NCI-H510A (cell line): ENCODE results near the gene GTPBP6.

Experiments used
- DNase-seq: peaks from one replicate; lab custom pipeline; 2025; lab: John Stamatoyannopoulos, UW

GTPBP6 gene, protein sequence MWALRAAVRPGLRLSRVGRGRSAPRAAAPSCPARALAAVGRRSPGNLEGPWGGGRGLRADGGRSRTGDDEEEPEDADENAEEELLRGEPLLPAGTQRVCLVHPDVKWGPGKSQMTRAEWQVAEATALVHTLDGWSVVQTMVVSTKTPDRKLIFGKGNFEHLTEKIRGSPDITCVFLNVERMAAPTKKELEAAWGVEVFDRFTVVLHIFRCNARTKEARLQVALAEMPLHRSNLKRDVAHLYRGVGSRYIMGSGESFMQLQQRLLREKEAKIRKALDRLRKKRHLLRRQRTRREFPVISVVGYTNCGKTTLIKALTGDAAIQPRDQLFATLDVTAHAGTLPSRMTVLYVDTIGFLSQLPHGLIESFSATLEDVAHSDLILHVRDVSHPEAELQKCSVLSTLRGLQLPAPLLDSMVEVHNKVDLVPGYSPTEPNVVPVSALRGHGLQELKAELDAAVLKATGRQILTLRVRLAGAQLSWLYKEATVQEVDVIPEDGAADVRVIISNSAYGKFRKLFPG

DNA sequence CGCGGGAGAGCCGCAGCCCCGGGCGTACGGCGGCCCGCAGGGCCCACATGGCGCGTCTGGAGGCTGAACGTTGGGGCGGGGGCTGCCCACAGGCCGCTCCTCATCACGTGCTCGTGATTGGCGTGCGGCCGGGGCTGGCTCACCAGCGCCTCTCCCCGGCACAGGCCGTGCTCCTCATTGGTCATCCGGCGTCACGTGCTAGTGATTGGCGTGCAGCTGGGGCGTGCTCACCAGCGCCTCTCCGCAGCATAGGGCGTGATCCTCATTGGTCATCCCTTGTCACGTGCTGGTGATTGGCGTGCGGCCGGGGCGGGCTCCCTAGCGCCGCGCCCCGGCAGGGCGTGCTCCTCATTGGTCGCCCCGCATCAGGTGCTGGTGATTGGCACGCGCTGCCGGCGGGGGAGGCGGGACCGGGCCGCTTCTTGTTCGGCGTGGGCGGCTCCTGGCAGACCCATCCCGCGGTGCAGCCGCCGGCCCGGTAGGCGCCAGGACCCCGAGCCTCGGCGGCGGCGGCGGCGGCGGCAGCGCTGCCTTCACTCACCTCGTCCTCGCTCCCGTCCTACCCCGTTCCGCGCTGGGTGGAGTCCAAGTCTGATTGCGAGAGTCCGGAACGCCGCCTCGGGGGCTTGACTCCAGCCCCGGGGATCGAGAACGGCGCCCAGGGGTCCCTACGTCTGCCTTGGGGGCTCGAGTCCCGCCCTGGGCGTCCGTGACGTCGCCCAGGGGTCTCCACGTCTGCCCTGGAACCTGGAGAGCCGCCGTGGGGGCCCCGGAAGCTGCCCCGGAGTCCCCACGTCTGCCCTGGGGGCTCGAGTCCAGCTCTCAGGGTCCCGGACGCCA, at the start of gene GTPBP6:
Gene GTPBP6, minus strand, starts transcription at position 58 of the 840 bp plus-strand sequence. Its CDS starts 9 bp downstream, at position 49.
- no peak for DNase-seq

DNA sequence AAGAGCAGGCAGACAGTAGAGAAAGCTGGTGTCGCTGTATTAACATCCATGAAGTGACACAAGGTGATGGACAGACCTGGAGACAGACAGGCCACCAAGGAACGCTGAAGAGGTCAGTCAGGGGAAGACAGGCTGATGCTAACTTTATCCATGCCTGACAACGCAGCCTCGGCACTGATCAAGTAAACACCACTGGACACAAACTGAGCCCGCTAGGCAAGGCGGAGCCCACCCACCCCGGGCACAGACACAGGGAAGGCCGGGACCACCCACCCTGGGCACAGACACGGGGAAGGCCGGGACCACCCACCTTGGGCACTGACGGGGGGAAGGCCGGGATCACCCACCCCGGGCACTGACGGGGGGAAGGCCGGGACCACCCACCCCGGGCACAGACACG, 49.3 kb upstream of the GTPBP6 start:
- DNase-seq = no peak

DNA sequence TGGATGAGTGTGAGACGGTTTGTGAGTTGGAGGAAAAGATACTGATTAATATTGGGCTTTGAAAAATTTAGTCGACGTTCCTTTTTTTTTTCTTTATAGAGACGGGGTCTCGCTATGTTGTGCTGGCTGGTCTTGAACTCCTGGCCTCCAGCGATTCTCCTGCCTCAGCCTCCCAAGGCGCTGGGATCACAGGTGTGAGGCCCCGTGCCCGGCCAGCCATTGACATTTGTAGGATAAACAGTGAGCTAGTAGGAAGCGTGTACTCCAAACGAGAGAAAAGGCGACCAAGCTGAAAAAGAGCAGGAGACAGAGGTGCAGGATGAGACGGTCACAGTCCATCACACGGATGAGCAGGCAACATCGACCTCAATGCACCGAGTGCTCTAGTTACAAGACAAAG, 48.8 kb upstream of the GTPBP6 start:
- no peak for DNase-seq

DNA sequence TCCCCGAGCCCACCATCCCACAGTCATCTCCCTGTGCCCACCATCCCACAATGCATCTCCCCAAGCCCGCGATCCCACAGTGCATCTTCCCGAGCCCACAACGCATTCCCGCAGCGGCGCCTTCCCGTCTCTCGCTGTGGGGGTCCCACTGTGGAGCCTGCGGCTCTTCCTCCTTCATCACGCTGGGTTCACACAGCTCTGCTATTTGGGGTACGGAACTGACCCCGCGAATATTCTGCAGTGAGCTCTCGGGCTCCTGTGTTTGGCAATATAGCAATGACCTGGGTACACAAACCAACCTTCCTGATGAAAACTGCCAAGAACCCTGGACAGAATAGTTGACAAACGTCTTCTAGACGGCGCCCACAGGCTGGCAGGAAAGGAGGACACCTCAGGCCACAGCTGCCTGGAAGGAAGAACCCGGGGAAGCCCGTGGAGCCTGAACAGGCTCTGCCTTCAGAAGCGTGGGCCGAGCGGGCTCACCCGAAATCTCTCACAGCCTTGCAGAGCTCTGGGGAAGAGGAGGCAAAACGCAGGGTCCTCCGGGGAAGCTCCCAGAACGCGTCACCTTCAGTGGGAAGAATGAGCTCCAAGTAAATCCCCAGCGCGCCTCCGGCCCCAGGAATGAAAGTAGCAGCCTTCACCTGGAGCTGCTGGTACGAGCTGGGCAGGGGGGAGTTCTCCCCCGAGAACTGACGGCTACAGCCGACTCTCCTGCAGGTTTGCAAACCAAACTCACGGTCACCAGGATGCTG, 45.2 kb upstream of the GTPBP6 start:
- no peak for DNase-seq

DNA sequence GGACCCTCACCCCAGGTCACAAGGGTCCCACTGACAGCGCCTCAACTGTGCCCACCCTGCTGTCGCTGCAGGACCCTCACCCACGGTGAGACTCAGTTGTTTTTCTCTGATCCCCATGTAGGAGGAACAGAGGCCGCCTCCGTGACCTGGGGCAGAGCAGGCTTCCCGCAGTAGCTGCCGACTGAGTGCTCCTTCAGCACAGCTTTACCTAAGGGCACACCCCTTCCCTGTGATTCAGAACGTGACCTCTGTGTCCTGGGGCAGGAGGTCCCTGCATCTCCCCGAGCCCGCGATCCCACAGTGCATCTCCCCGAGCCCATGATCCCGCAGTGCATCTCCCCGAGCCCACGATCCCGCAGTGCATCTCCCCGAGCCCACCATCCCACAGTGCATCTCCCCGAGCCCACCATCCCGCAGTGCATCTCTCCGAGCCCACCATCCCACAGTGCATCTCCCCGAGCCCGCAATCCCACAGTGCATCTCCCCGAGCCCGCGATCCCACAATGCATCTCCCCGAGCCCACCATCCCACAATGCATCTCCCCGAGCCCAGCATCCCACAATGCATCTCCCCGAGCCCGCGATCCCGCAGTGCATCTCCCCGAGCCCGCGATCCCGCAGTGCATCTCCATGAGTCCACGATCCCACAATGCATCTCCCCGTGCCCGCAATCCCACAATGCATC, 44.5 kb upstream of the GTPBP6 start:
- no peak for DNase-seq

DNA sequence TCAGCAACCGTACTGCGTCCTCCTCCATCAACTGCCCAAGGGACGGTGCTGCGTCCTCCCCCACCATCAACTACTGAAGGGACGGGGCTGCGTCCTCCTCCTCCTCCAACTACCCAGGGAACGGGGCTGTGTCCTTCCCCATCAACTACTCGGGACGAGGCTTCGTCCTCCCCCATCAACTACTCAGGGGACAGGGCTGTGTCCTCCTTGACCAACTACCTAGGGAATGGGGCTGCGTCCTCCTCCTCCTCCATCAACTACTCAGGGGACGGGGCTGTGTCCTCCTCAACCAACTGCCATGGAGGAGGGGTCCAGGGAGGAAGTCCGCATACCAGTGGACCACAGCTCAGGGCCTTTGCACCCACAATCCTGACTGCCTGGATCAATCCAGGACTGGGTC, 43.8 kb upstream of the GTPBP6 start:
- no peak for DNase-seq

DNA sequence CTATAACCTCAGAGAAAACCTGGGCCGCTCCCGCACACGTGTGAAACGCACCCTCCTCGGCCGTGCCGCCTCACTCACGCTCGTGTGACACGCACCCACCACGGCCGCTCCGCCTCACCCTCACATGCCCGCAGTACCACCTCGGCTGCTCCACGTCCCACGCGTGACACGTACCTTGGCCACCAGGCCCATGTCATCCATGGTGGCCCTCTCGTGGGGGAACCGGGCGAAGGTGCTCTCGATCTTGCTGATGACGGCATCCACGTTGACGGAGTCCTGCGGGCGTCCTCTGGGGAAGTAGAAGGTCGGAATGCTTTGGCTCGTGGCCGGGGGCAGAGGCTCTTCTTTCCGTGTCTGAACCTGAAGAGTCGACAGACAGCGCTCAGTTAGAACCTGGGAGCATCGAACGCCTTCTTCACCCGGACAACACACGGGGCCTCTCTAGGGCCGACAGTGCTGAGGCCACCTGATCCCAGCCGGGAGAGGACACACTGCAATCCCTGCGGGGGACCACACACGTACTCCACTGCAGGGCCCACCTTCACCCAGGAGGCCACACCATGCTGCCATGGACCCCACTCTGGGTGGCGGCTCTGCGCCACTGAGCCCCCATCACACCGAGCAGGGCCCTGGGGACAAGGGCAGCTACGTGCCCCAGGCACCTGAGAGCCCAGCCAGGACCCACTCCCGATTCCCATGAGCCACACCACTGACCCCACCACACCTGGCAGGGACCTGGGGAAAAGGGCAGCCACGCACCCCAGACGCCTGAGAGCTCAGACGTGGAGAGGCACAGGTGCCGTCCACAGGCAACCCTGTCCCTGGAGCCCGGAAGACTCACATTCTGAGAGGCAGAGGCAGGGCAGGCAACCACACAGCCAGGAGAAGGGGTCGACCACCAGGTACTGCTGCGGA, 42.9 kb upstream of the GTPBP6 start:
- DNase-seq = no peak

DNA sequence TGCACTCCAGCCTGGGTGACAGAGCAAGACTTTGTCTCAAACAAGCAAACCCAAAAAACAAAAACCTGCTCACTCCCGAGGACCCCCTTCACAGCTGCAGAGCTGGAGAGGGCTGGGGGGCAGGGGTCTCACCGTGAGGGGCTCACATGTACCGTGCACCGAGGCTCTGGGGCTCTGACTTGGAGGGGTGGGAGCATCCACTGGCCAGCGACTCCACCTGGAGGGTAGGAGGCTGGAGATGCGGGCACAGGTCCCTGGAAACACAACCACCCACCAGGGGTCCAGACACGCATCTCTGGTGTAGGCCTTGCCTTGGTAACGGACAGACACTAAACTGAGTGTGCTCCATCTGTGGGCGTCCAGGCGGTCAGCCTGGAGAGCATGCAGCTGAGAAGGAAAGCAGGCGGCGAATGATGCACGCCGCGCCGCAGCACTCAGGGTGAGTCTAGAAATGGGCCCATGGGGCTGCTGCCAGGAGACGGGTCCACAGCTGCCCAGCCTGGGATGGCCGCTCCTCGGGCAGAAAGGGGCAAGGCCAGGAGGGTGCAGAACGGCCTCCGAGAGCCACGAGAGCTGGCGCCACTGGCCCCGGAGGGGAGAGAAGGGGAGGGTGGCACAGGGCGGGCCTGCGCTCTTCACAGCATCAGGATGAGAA, 42.0 kb upstream of the GTPBP6 start:
- no peak for DNase-seq

DNA sequence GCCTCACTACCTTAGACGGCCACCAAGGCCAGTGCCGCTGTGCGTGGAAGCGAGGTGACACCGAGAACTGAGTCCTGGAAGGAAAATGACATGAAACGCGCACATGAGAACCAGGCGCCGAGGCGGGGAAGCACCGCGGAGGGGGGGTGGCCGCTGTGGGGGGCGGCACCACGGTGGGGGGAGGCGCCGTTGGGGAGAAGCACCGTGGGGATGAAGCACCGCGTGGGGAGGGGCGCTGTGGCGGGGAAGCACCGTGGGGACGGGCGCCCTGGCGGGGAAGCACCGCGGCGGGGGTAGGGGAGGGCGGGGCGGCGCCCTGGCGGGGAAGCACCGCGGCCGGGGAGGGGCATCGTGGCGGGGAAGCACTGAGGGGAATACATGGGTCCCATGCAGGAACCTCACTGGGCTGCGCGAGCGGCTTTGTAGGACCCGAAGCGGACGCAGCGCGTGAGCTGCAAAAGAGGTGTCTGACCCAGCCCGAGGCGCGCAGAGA, 40.1 kb upstream of the GTPBP6 start:
- no peak for DNase-seq

DNA sequence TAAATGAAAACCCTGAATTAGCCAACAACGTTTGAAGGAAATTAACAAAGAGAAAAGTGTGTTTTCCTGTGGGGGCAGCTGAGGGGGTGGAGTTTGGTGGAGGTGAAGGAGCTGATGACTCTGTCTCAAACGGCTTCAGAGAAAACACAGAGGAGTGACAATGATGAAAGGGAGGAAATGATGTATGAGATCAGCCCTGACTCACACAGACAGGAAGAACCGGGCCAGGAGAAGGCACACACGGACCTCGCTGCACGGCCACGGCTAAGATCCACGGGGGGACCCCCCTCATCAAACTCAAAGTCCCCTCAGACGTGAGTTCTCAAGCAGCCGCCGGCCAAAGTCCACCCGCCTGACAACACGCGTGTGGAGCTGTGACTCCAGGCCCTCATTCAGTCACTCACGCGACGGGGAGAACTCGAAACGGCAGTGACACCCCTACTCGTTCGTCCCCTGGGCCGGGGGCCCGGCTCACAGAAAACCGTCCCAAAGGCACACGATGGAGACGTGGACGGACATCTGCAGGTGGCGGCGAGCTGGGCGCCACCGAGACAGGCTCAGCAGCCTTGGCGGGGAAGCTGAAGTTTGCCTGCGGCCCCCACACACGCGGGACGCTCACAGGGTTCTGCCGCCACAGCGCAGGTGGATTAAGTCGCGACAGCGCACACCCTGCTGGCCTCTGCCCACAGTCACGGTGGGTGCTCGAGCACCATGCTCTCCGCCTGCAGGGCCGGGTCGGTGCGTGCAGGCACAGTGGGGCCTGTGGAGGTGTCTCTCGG, 39.3 kb upstream of the GTPBP6 start:
- DNase-seq = no peak

DNA sequence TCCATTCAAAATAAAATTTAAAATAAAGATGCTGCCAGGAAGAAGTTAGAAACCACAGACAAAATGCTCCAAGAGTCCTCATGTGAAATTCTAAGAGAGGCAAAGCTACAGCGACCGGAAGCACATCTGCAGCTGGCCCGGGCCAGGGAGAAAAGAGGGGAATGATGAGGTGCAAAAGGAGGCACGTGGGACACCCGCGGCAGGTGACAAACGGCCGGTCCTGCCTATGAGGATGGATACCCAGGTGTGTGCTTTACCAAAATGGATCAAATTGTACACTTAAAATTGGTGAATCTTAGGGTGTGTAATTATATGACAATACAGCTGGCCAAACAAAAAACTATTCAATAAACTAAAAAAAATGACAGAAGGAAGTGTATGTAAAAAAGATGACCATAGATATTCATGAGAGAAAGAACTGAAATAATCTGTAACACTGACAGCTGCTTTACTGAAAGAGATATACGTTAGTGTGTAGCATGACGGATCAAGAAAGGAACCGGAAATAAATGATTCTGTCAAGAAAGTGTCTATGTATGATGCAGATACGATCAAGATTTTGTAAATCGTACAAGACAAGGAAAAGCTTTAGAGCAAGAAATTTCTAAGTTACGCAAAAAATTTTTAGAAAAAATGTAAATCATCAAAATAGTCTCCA, 38.6 kb upstream of the GTPBP6 start:
- no peak for DNase-seq

DNA sequence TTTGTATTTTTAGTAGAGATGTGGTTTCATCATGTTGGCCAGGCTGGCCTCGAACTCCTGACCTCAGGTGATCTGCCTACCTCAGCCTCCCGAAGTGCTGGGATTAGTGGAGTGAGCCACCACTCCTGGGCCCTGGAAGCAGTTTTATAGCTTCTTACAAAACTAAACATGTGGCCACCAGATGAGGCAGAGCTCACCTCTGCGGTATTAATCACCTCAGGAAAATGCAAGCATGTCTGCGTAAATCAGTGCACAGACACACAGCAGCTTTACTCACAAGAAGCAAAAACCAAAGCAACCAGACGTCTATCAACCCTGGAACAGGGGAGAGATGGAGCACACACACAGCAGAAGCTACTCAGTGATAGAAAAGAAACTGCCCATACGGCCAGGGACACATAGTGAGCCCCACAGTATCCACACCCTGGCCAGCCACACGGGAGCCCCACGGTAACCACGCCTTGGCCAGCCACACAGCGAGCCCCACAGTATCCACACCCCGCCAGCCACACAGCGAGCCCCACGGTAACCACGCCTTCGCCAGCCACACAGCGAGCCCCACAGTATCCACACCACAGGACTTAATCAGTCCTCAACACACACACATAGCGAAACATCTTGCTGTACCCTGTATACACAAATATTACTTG, 37.9 kb upstream of the GTPBP6 start:
- DNase-seq = no peak

DNA sequence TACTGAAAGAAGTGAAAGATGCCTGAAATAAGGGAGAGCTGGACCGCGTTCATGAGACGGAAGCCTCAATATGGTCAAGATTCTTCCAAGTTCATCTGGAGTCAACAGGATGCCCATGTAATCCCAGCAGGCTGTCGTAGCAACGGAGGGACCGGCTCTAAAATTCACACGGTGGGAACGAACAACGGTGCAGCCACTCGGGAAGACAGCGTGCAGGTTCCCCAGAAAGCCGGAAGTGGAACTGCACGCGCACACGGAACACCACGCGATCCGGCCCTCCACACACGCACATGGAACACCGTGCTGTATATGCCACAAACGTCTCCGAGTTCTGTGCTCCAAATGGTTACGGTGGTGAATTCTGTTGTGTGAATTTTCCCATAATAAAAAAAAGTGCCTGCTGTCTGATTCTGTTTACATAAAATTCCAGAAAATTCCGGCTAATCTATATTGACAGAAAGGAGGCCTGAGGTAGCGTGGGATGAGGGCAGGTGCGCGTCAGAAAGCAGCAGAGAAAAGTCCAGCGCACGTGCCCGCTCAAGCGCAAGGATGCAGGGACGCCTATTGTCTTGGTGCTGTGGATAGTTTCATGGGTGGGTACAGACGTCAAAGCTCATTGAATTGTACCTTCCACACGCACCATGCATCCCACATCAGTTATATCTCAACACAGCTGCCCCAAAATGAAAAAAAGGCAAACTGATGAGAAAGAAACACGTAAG, 36.9 kb upstream of the GTPBP6 start:
- no peak for DNase-seq

DNA sequence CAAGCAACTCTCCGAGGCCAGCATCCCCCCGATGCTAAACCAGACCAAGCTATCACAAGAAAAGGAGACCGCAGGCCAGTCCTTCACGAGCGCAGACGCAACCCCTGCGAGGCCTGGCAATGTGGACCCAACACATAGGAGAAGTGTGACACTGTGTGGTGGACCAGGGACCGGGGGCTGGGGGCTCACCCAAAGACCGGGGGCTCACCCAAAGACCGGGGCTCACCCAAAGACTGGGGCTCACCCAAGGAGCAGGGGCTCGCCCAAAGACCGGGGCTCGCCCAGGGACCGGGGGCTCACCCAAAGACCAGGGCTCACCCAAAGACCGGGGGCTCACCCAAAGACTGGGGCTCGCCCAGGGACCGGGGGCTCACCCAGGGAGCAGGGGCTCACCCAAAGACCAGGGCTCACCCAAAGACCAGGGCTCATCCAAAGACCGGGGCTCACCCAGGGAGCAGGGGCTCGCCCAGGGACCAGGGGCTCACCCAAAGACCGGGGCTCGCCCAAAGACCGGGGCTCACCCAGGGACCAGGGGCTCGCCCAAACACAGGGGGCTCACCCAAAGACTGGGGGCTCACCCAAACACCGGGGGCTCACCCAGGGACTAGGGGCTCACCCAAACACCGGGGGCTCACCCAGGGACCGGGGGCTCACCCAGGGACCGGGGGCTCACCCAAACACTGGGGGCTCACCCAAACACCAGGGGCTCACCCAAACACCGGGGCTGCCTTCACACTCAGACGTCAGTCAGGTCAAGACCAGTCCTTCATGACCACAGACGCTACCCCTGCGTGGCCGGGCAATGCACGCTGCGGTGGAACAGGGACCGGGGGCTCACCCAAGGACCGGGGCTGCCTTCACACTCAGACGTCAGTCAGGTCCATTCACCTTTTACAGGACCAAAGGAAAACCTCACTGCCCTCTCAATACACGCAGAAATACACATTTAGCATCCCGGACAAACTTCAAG, 35.3 kb upstream of the GTPBP6 start:
- DNase-seq = no peak

DNA sequence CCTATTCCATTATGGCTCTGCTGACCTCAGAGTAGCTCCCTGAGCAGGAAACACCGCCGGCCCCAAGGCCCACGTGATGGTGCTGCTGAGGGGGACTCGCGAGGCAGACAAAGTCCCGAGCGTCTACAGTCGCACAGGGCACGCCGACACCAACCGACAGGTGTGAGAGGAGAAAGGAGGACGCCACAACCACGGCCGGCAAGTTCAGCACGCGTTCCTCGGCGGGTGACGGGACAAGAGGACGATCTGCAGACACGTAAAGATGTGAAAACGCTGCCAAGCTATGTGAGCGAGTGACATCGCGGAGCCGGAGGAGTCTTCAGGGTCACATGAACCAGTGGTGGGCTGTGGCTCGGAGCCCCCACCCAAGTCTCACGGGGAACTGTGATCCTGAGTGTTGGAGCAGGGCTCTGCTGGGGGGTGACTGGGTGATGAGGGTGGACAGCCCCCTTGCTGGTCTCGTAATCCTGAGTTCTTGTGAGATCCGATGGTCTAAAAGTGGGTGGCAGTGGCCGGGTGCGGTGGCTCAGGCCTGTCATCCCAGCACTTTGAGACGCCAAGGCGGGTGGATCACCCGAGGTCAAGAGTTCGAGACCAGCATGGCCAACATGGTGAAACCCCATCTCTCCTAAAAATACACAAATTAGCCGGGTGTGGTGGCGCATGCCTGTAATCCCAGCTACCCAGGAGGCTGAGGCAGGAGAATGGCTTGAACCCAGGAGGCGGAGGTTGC, 34.2 kb upstream of the GTPBP6 start:
- DNase-seq = no peak
